Measurements from ENCODE around the gene SYT1. TPM values are rescaled to one million over a fixed set of nuclear protein-coding genes. Genes with fewer than 3 reads are reported as not detected.

SYT1 gene
- total RNA-seq, 3 donors from 2014 or later (not counting 1 experiment from before 2014, with no cell fraction given): not detected

DNA sequence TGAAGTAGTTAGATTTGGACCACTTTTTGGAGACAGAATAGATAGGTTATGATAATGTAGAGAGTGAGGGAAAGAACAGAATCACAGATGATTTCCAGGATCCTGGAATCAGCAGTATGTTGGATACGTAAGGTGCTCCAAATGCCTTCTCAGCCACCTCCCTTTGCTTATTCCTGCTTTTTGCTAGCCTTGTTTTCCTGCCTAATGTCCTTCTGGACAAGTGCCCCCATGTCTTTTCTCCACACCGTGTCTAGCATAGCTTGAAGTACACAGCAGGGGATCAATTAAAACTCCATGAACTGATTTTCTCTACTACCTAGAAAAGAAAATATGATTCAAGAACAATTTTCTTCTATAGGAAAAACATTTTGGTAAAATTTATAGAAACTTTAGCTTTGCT is 144.0 kb downstream of the SYT1 start:
- WGBS (ENCODE audit: insufficient coverage): 88% methylated on average over 2 of the region's 2 CpGs

GRCh38 chr12:79012636-79013035 is 148.1 kb downstream of the SYT1 start:
- Mint-ChIP-seq H3K27ac (no peak overlapping the region), H3K4me3 (no peak overlapping the region), H3K27me3 (ENCODE audit: low read depth in 2 of 2) (no peaks in the 10 kb centered on the region), H3K36me3 (no peaks in the 10 kb centered on the region), H3K9me3 (peaks cover 7 to 9% of the 10 kb centered on the region in 2 donors), H3K4me1 (no peaks in the 10 kb centered on the region)
- Histone ChIP-seq H3K9me3 (ENCODE audit: control insufficient read depth, insufficient read depth, low read length) (no peaks in the 10 kb centered on the region), H3K27ac (ENCODE audit: low read length) (no peak overlapping the region), H3K4me1 (ENCODE audit: control insufficient read depth, insufficient read depth, low read length) (no peaks in the 10 kb centered on the region), H3K4me3 (ENCODE audit: low read length) (no peak overlapping the region), H3K27me3 (ENCODE audit: control insufficient read depth, insufficient read depth, low read length) (no peaks in the 10 kb centered on the region), H3K36me3 (ENCODE audit: control insufficient read depth, insufficient read depth, low read length) (no peaks in the 10 kb centered on the region)
- DNase-seq (no peak), ATAC-seq (no peak)
- 67% methylated on average over 3 of the region's 3 CpGs for WGBS (ENCODE audit: insufficient coverage)
- intact Hi-C loops (cut with micrococcal nuclease): no loop called here
- TF ChIP-seq, protein P1, sequence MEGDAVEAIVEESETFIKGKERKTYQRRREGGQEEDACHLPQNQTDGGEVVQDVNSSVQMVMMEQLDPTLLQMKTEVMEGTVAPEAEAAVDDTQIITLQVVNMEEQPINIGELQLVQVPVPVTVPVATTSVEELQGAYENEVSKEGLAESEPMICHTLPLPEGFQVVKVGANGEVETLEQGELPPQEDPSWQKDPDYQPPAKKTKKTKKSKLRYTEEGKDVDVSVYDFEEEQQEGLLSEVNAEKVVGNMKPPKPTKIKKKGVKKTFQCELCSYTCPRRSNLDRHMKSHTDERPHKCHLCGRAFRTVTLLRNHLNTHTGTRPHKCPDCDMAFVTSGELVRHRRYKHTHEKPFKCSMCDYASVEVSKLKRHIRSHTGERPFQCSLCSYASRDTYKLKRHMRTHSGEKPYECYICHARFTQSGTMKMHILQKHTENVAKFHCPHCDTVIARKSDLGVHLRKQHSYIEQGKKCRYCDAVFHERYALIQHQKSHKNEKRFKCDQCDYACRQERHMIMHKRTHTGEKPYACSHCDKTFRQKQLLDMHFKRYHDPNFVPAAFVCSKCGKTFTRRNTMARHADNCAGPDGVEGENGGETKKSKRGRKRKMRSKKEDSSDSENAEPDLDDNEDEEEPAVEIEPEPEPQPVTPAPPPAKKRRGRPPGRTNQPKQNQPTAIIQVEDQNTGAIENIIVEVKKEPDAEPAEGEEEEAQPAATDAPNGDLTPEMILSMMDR (IDR thresholded peaks at IDR 0.05): no peak

More for the DNA sequence above, 144.0 kb downstream of the SYT1 start:
- Histone ChIP-seq H3K4me3 (ENCODE audit: low read length) (no peak overlapping the region), H3K36me3 (ENCODE audit: control insufficient read depth, insufficient read depth, low read length) (no peaks in the 10 kb centered on the region), H3K27me3 (ENCODE audit: control insufficient read depth, insufficient read depth, low read length) (no peaks in the 10 kb centered on the region), H3K27ac (ENCODE audit: low read length) (no peak overlapping the region), H3K9me3 (ENCODE audit: control insufficient read depth, insufficient read depth, low read length) (no peaks in the 10 kb centered on the region), H3K4me1 (ENCODE audit: control insufficient read depth, insufficient read depth, low read length) (no peaks in the 10 kb centered on the region)
- Mint-ChIP-seq H3K27ac (no peak overlapping the region), H3K9me3 (peaks cover 3 to 8% of the 10 kb centered on the region in 2 donors), H3K4me1 (no peaks in the 10 kb centered on the region), H3K36me3 (no peaks in the 10 kb centered on the region), H3K4me3 (no peak overlapping the region), H3K27me3 (ENCODE audit: low read depth in 2 of 2) (no peaks in the 10 kb centered on the region)
- TF ChIP-seq, protein P1 (IDR thresholded peaks at IDR 0.05): no peak
- intact Hi-C loops (cut with micrococcal nuclease): no loop called here
- DNase-seq (no peak), ATAC-seq (no peak)

DNA sequence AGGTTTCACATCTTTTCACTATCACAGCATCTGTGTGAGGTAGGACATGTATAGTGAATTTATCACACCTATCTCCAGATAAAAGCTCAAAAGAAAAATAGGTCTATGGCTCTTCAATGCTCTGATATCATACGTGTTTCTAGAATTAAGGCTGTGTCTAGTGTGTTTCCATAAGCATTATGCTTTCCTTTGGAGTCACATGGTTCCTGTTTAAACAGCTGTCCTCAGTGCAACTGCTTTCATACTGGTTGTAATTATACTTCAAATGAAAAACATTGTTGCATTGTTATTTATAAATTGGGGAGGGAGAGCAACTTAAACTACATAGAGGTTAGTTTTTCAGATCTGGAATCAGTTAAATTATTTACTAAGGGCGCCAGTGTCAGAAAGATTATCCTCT is 151.6 kb downstream of the SYT1 start:
- Mint-ChIP-seq H3K27ac (no peak overlapping the region), H3K36me3 (no peaks in the 10 kb centered on the region), H3K4me3 (no peak overlapping the region), H3K4me1 (peaks cover 8 to 9% of the 10 kb centered on the region in 2 donors), H3K9me3 (peaks cover 6 to 9% of the 10 kb centered on the region in 2 donors), H3K27me3 (ENCODE audit: low read depth in 2 of 2) (no peaks in the 10 kb centered on the region)
- Histone ChIP-seq H3K4me1 (ENCODE audit: control insufficient read depth, insufficient read depth, low read length) (no peaks in the 10 kb centered on the region), H3K9me3 (ENCODE audit: control insufficient read depth, insufficient read depth, low read length) (no peaks in the 10 kb centered on the region), H3K27me3 (ENCODE audit: control insufficient read depth, insufficient read depth, low read length) (no peaks in the 10 kb centered on the region), H3K36me3 (ENCODE audit: control insufficient read depth, insufficient read depth, low read length) (no peaks in the 10 kb centered on the region), H3K27ac (ENCODE audit: low read length) (no peak overlapping the region), H3K4me3 (ENCODE audit: low read length) (no peak overlapping the region)
- ATAC-seq (no peak), DNase-seq (no peak)
- intact Hi-C loops (cut with micrococcal nuclease): no loop called here
- WGBS (ENCODE audit: insufficient coverage): 50% methylated on average over 1 of the region's 2 CpGs
- TF ChIP-seq, protein P1 (IDR thresholded peaks at IDR 0.05): no peak

DNA sequence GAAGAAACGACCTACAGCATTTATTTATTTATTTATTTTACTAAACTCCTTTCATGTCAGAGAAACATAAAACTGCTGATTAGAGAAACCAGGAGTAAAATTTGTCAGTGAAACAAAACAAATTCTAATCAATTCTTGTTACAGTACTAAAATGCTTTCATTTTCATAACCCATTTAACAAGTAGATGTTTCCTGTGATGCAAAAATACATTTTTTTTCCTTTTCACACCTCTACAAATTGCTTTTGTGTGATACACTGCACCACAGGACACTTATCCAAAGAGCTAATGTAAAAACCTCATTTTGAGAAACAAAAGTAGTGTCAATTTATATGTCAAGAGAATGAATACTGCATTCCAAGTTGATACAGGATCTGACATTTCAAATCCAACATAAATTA is 155.1 kb downstream of the SYT1 start:
- H3K4me1 Mint-ChIP-seq: peaks cover 8 to 9% of the 10 kb centered on the region in 2 donors
- H3K36me3 Mint-ChIP-seq: no peaks in the 10 kb centered on the region
- intact Hi-C loops (cut with micrococcal nuclease): no loop called here
- Histone ChIP-seq H3K27ac (ENCODE audit: low read length) (peak overlapping the region; percentile 30), H3K4me1 (ENCODE audit: control insufficient read depth, insufficient read depth, low read length) (no peaks in the 10 kb centered on the region), H3K27me3 (ENCODE audit: control insufficient read depth, insufficient read depth, low read length) (no peaks in the 10 kb centered on the region), H3K4me3 (ENCODE audit: low read length) (no peak overlapping the region), H3K36me3 (ENCODE audit: control insufficient read depth, insufficient read depth, low read length) (no peaks in the 10 kb centered on the region), H3K9me3 (ENCODE audit: control insufficient read depth, insufficient read depth, low read length) (no peaks in the 10 kb centered on the region)
- TF ChIP-seq, protein P1 (IDR thresholded peaks at IDR 0.05): no peak
- DNase-seq (peak in 1 of 2 donors; percentile 1), ATAC-seq (peak; percentile 62 to 76 (median 75))
- peaks cover 6 to 8% of the 10 kb centered on the region in 2 donors for H3K9me3 Mint-ChIP-seq
- H3K27me3 Mint-ChIP-seq (ENCODE audit: low read depth in 2 of 2): no peaks in the 10 kb centered on the region
- WGBS (ENCODE audit: insufficient coverage): no CpG with 5 or more reads among the region's 1 CpG
- H3K4me3 Mint-ChIP-seq: no peak overlapping the region
- peak overlapping the region; percentile 17 to 37 for H3K27ac Mint-ChIP-seq

Data from natural killer cell (primary cell).